GM21381 (cell line): ENCODE measurements around the gene PPP2R2D.

Experiments used
- ATAC-seq: cut with Tn5 transposase; IDR thresholded peaks from one replicate; pipeline ENCODE4 v1.9.1; 2021; ENCODE audit warnings: mild to moderate bottlenecking, moderate library complexity; ENCODE audit not compliant: unreplicated experiment

PPP2R2D gene

DNA sequence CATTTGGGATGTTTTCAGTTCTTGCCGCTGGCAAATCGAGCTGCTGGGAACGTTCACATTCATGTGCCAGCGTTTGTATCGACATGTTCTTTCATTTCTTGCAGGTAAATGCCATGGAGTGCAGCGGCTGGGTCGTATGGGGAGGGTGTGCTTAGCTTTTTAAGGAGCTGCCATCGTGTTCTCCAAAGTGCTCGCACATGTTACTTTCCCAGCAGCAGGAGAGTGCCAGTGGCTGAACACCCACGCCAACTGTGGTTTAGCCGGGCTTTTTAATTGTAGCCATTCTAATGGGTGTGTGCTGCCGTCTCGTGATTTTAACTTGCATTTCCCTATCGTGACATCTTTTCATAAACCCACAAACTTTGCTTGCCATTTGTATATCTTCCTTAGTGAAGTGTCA lies 92.5 kb downstream of the PPP2R2D start:
- ATAC-seq = no peak

- ATAC-seq = no peak
These were observed 93.6 kb downstream of the PPP2R2D start for GRCh38 chr10:131994435-131994834.

GRCh38 chr10:131996466-131997365 lies 95.9 kb downstream of the PPP2R2D start:
- ATAC-seq = no peak

DNA sequence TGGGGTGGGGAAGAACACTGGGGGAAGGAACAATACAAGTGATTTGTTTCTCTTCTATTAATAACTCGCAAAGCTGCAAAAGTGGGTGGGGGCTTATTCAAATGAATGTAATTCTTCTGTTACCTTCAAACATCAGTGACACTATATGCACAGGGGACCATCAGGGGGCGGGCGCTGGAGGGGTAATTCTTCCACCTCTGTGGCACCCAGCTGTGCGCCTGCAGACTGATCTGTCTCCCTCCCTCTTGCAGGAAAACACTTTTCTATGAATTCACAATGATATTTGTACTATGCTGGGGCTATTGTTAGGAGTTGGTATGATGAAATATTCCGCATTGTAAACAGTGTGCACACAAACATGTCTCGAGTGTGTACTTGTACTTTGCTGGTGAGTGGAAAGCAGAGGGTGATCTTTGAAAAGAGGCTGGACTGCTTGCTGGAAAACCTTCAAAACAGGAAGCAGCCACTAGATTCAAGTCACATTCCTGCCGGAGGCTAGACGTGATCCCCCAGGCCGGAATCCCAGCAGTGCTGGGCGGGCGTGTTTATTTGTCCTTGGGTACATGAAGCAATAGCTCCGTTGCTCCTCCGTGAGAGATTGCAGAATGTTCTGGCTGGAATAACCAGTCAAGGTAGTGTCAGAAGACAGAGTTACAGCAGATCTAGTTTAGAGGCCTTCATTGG lies 96.7 kb downstream of the PPP2R2D start:
- ATAC-seq = no peak

DNA sequence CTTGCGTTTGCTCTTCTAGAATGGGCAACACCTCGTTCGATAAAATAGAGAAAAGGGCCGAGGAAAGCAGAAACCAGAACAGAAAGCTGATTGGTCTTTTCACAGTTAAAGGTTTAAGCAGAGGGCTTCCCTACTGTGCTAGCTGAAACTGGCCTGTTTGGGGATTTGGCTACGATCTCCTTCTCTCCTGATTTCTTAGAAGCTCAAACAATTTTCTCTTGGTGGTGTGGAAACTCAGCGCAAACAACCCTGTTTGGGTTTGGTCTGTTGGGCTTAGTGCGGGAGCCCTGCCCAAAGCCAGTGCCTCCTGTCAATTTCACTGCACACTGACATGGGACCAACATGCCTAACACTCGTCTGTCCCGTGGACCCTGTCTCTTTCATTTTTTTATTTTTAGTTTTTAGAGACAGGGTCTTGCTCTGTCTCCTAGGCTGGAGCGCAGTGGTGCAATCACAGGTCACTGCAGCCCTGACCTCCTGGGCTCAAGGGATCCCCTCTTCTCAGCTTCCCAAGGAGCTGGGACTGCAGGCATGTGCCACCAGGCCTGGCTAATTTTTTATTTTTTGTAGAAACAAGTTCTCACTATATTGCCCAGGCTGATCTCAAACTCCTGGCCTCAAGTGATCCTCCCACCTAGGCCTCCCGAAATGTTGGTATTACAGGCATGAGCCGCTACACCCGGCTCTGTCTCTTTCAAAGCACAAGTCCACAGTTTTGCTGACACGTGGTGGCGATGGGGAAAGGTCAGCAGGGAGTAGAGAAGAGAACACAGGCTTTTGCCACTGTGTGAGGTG lies 97.4 kb downstream of the PPP2R2D start:
- no peak for ATAC-seq

- no peak for ATAC-seq
These were observed 98.3 kb downstream of the PPP2R2D start for GRCh38 chr10:131998845-131999681.

DNA sequence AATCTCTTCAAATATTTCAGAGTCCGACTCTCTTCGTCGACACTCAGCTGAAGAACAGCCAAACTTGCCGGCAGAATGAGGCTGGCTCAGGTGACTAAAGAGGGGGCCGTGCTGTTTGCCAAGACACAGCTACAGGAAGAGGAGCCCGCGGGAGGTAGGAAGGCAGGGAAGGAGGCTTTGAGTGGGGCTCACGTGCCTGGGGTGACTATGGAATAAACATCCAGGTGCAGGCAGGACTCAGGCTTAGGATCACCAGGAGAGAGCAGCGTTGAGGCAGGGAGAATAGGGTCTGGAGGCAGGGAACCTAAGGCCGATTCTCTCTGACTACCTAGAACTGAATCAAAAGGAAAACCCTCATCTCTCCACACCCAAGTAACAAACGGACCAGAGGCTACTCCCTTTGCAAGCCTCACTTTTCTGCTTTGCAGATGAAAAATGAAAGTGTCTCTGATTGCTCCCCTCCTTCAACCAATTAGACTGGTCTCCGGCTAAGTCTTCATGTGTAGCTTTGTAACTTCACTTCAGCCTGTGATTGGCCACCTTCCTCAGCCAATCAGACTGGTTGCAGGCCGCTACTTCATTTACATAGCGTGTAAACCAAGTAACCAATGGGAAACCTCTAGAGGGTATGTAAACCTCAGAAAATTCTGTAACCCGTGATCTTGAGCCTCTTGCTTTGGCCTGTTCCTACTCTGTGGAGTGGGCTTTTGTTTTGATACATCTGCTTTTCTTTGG lies 100.6 kb downstream of the PPP2R2D start:
- ATAC-seq = no peak

DNA sequence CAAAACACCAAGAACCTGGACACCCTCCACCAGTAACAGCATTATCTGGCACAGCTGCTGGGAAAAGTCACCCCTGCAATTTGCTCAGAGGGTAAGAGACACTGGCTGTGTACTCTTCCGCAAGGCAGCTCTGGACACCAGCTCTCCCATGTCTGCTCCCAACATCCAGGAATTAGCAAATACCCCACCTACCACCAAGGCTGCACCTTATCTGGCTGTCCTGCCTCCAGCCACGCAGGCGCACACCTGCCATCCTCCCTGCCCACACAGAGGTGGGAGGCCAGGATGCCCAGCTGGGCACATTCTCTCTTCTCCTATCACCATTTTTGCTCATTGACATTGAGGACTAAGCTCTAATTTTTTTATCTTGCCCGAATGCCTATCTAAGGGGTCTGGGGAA lies 101.2 kb downstream of the PPP2R2D start:
- ATAC-seq = no peak

- ATAC-seq = no peak
These were observed 102.6 kb downstream of the PPP2R2D start for GRCh38 chr10:132003282-132003924.

DNA sequence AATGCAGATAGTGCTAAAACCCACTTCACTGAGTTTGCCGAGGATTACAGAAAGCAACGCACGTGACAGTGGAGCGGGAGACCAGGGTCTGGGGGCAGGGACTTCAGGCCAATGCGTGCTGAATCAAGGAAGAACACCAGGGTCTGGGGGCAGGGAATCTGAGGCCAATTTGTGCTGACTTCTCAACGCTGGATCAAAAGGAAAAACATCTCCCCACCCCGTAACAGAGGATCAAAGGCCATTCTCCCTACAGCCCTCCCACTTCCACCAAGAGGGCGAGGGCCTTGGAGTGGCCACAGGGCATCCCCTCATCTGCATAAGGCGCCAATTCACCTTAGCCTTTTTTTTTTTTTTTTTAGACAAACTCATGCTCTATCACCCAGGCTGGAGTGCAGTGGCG lies 103.2 kb downstream of the PPP2R2D start:
- no peak for ATAC-seq

- no peak for ATAC-seq
These were observed 104.3 kb downstream of the PPP2R2D start for GRCh38 chr10:132005147-132005546.

DNA sequence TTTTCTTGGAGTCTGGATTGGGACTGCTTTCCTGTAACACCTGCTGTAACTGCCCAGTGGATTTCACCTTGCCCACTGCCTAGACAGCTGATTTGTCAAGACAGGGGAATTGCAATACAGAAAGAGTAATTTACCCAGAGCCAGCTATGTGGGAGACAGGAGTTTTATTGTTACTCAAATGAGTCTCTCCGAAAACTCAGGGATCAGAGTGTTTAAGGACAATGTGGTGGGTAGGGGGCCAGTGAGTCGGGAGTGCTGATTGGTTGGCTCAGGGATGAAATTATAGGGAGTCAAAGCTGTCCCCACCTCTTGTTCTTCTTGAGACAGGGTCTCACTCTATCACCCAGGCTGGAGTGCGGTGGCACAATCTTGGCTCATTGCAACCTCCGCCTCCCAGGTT lies 106.2 kb downstream of the PPP2R2D start:
- no peak for ATAC-seq

DNA sequence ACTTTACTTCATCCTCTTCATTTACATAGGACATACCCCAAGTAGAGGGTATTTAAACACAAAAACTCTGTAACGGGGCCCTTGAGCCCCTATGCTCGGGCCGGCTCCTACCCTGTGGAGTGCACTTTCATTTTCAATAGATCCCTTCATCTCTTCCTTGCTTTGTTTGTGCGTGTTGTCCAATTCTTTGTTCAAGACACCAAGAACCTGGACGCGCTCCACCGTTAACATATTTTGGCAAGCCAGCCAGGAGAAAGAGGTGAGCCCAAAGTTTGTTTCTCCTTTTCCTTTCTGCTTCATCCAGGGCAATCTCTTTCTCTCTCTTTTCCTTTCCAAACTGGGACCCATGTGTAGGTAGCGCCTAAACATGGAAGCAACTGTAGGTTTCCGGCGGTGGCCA lies 106.9 kb downstream of the PPP2R2D start:
- ATAC-seq = no peak
